Measurements from ENCODE around the gene PPP1R8.
A peak's percentile ranks its signal among the peaks of the same experiment; 100 is the strongest.

PPP1R8 gene

GRCh38 chr1:27872802-27873551, 42.4 kb downstream of the PPP1R8 start:
- peaks cover 12% of the 10 kb centered on the region for H3K27me3 ChIP-seq (ENCODE audit: insufficient read depth, insufficient read length)
- H3K4me3 ChIP-seq (ENCODE audit: insufficient read length, low read depth) = peak overlapping the region; percentile 84
- H3K36me3 ChIP-seq (ENCODE audit: insufficient read depth, insufficient read length, low read length) = peaks cover 9% of the 10 kb centered on the region
- no peak for TF ChIP-seq ZNF274 (IDR thresholded peaks at IDR 0.05; ENCODE audit: low read depth, low read length)
- TF ChIP-seq YY1 (IDR thresholded peaks at IDR 0.05; ENCODE audit: insufficient read depth, insufficient read length) = no peak
- TF ChIP-seq SUZ12 (IDR thresholded peaks at IDR 0.05; ENCODE audit: extremely low read depth, insufficient read depth, insufficient read length) = no peak
- peak overlapping the region; percentile 94 for H3K9ac ChIP-seq (ENCODE audit: insufficient read length, low read depth)
- DNase-seq (ENCODE audit: low read depth, low spot score) = no peak
- H3K9me3 ChIP-seq (ENCODE audit: insufficient read depth, low read length) = no peaks in the 10 kb centered on the region
- H3K4me1 ChIP-seq (ENCODE audit: insufficient read depth, insufficient read length) = peaks cover 16% of the 10 kb centered on the region

- DNase-seq (ENCODE audit: low read depth, low spot score) = no peak
- peaks cover 12% of the 10 kb centered on the region for H3K27me3 ChIP-seq (ENCODE audit: insufficient read depth, insufficient read length)
- no peaks in the 10 kb centered on the region for H3K9me3 ChIP-seq (ENCODE audit: insufficient read depth, low read length)
- peak overlapping the region; percentile 94 for H3K9ac ChIP-seq (ENCODE audit: insufficient read length, low read depth)
- peaks cover 9% of the 10 kb centered on the region for H3K36me3 ChIP-seq (ENCODE audit: insufficient read depth, insufficient read length, low read length)
- H3K4me1 ChIP-seq (ENCODE audit: insufficient read depth, insufficient read length) = peaks cover 14% of the 10 kb centered on the region
- TF ChIP-seq ZNF274 (IDR thresholded peaks at IDR 0.05; ENCODE audit: low read depth, low read length) (no peak), SUZ12 (IDR thresholded peaks at IDR 0.05; ENCODE audit: extremely low read depth, insufficient read depth, insufficient read length) (no peak), YY1 (IDR thresholded peaks at IDR 0.05; ENCODE audit: insufficient read depth, insufficient read length) (no peak)
- H3K4me3 ChIP-seq (ENCODE audit: insufficient read length, low read depth) = no peak overlapping the region
These were observed 43.2 kb downstream of the PPP1R8 start for GRCh38 chr1:27873671-27874384.

GRCh38 chr1:27876341-27877114, 45.9 kb downstream of the PPP1R8 start:
- H3K4me3 ChIP-seq (ENCODE audit: insufficient read length, low read depth) = no peak overlapping the region
- peak overlapping the region; percentile 27 for H3K9ac ChIP-seq (ENCODE audit: insufficient read length, low read depth)
- peaks cover 9% of the 10 kb centered on the region for H3K36me3 ChIP-seq (ENCODE audit: insufficient read depth, insufficient read length, low read length)
- TF ChIP-seq ZNF274 (IDR thresholded peaks at IDR 0.05; ENCODE audit: low read depth, low read length) (no peak), YY1 (IDR thresholded peaks at IDR 0.05; ENCODE audit: insufficient read depth, insufficient read length) (no peak)
- peaks cover 10% of the 10 kb centered on the region for H3K4me1 ChIP-seq (ENCODE audit: insufficient read depth, insufficient read length)
- no peaks in the 10 kb centered on the region for H3K9me3 ChIP-seq (ENCODE audit: insufficient read depth, low read length)
- H3K27me3 ChIP-seq (ENCODE audit: insufficient read depth, insufficient read length) = peaks cover 12% of the 10 kb centered on the region
- DNase-seq (ENCODE audit: low read depth, low spot score) = no peak

GRCh38 chr1:27877115-27877416, 46.5 kb downstream of the PPP1R8 start:
- H3K4me1 ChIP-seq (ENCODE audit: insufficient read depth, insufficient read length) = peaks cover 11% of the 10 kb centered on the region
- no peak for DNase-seq (ENCODE audit: low read depth, low spot score)
- H3K36me3 ChIP-seq (ENCODE audit: insufficient read depth, insufficient read length, low read length) = peaks cover 14% of the 10 kb centered on the region

GRCh38 chr1:27878039-27878438, 47.5 kb downstream of the PPP1R8 start:
- TF ChIP-seq SUZ12 (IDR thresholded peaks at IDR 0.05; ENCODE audit: extremely low read depth, insufficient read depth, insufficient read length) (no peak), ZNF274 (IDR thresholded peaks at IDR 0.05; ENCODE audit: low read depth, low read length) (no peak), YY1 (IDR thresholded peaks at IDR 0.05; ENCODE audit: insufficient read depth, insufficient read length) (no peak)
- no peak overlapping the region for H3K9ac ChIP-seq (ENCODE audit: insufficient read length, low read depth)
- H3K36me3 ChIP-seq (ENCODE audit: insufficient read depth, insufficient read length, low read length) = peaks cover 20% of the 10 kb centered on the region
- H3K4me1 ChIP-seq (ENCODE audit: insufficient read depth, insufficient read length) = peaks cover 8% of the 10 kb centered on the region
- peaks cover 7% of the 10 kb centered on the region for H3K27me3 ChIP-seq (ENCODE audit: insufficient read depth, insufficient read length)
- H3K4me3 ChIP-seq (ENCODE audit: insufficient read length, low read depth) = no peak overlapping the region
- no peaks in the 10 kb centered on the region for H3K9me3 ChIP-seq (ENCODE audit: insufficient read depth, low read length)
- no peak for DNase-seq (ENCODE audit: low read depth, low spot score)

More at GRCh38 chr1:27877115-27877416, 46.5 kb downstream of the PPP1R8 start:
- H3K9ac ChIP-seq (ENCODE audit: insufficient read length, low read depth) = no peak overlapping the region
- no peak for TF ChIP-seq ZNF274 (IDR thresholded peaks at IDR 0.05; ENCODE audit: low read depth, low read length)
- TF ChIP-seq SUZ12 (IDR thresholded peaks at IDR 0.05; ENCODE audit: extremely low read depth, insufficient read depth, insufficient read length) = no peak
- no peak for TF ChIP-seq YY1 (IDR thresholded peaks at IDR 0.05; ENCODE audit: insufficient read depth, insufficient read length)
- no peak overlapping the region for H3K4me3 ChIP-seq (ENCODE audit: insufficient read length, low read depth)
- peaks cover 12% of the 10 kb centered on the region for H3K27me3 ChIP-seq (ENCODE audit: insufficient read depth, insufficient read length)
- H3K9me3 ChIP-seq (ENCODE audit: insufficient read depth, low read length) = no peaks in the 10 kb centered on the region

GRCh38 chr1:27878787-27879335, 48.3 kb downstream of the PPP1R8 start:
- TF ChIP-seq ZNF274 (IDR thresholded peaks at IDR 0.05; ENCODE audit: low read depth, low read length) (no peak), SUZ12 (IDR thresholded peaks at IDR 0.05; ENCODE audit: extremely low read depth, insufficient read depth, insufficient read length) (no peak), YY1 (IDR thresholded peaks at IDR 0.05; ENCODE audit: insufficient read depth, insufficient read length) (no peak)
- no peak for DNase-seq (ENCODE audit: low read depth, low spot score)
- Histone ChIP-seq H3K27me3 (ENCODE audit: insufficient read depth, insufficient read length) (no peaks in the 10 kb centered on the region), H3K4me3 (ENCODE audit: insufficient read length, low read depth) (no peak overlapping the region), H3K9ac (ENCODE audit: insufficient read length, low read depth) (no peak overlapping the region), H3K4me1 (ENCODE audit: insufficient read depth, insufficient read length) (peaks cover 2% of the 10 kb centered on the region), H3K36me3 (ENCODE audit: insufficient read depth, insufficient read length, low read length) (peaks cover 28% of the 10 kb centered on the region), H3K9me3 (ENCODE audit: insufficient read depth, low read length) (no peaks in the 10 kb centered on the region)

Data from NT2/D1 (cell line).